Measurements from ENCODE around the gene GALP.
"Not testable (repeated sequence)": the region's sequence is repeated elsewhere in the genome, so short reads cannot be mapped to it uniquely, and the experiment has no call there.

GRCh38 chr19:56210036-56210435 is 34.2 kb downstream of the GALP start:
- TF ChIP-seq POLR2A, CTCF (IDR thresholded peaks at IDR 0.05): not testable (repeated sequence)

Measured in esophagus squamous epithelium (tissue), 4 donors.